Measurements from ENCODE around the gene UBASH3B. TPM values are rescaled to one million over a fixed set of nuclear protein-coding genes. Genes with fewer than 3 reads are reported as not detected.

UBASH3B gene
- total RNA-seq, 1 donor, result 21.4 TPM

- Histone ChIP-seq H4K20me1 (ENCODE audit: insufficient read depth, low read length) (no peaks in the 10 kb centered on the region), H3K36me3 (ENCODE audit: insufficient read depth, low read length) (peaks cover 50% of the 10 kb centered on the region), H3K4me3 (ENCODE audit: insufficient read depth, low read length) (no peak overlapping the region), H3K4me1 (ENCODE audit: insufficient read depth, low read length) (peaks cover 37% of the 10 kb centered on the region), H3K4me2 (ENCODE audit: insufficient read depth, low read length) (peak overlapping the region; percentile 27), H3K9me3 (ENCODE audit: low read depth, low read length) (no peaks in the 10 kb centered on the region), H3K27ac (ENCODE audit: low read depth, low read length) (peak overlapping the region; percentile 92), H3K79me2 (ENCODE audit: insufficient read depth, low read length) (no peaks in the 10 kb centered on the region), H2AFZ (ENCODE audit: low read length) (peak overlapping the region; percentile 27), H3K27me3 (ENCODE audit: insufficient read depth, low read length) (no peaks in the 10 kb centered on the region)
- TF ChIP-seq CTCF (IDR thresholded peaks at IDR 0.05; ENCODE audit: extremely low read depth, low read depth, low read length), result no peak
- peak; percentile 75 for DNase-seq (ENCODE audit: insufficient read length, low spot score, missing footprints)
These were observed 148.6 kb downstream of the UBASH3B start for GRCh38 chr11:122804161-122804560.

GRCh38 chr11:122804796-122805195 is 149.3 kb downstream of the UBASH3B start:
- Histone ChIP-seq H3K4me3 (ENCODE audit: insufficient read depth, low read length) (no peak overlapping the region), H3K79me2 (ENCODE audit: insufficient read depth, low read length) (no peaks in the 10 kb centered on the region), H4K20me1 (ENCODE audit: insufficient read depth, low read length) (no peaks in the 10 kb centered on the region), H3K9me3 (ENCODE audit: low read depth, low read length) (no peaks in the 10 kb centered on the region), H3K27ac (ENCODE audit: low read depth, low read length) (peak overlapping the region; percentile 92), H3K27me3 (ENCODE audit: insufficient read depth, low read length) (no peaks in the 10 kb centered on the region), H2AFZ (ENCODE audit: low read length) (no peak overlapping the region), H3K4me2 (ENCODE audit: insufficient read depth, low read length) (peak overlapping the region; percentile 27), H3K4me1 (ENCODE audit: insufficient read depth, low read length) (peaks cover 38% of the 10 kb centered on the region), H3K36me3 (ENCODE audit: insufficient read depth, low read length) (peaks cover 51% of the 10 kb centered on the region)
- DNase-seq (ENCODE audit: insufficient read length, low spot score, missing footprints), result no peak
- no peak for TF ChIP-seq CTCF (IDR thresholded peaks at IDR 0.05; ENCODE audit: extremely low read depth, low read depth, low read length)

- H3K4me3 ChIP-seq (ENCODE audit: insufficient read depth, low read length), result peak overlapping the region; percentile 20
- no peaks in the 10 kb centered on the region for H3K9me3 ChIP-seq (ENCODE audit: low read depth, low read length)
- no peak for DNase-seq (ENCODE audit: insufficient read length, low spot score, missing footprints)
- no peaks in the 10 kb centered on the region for H3K79me2 ChIP-seq (ENCODE audit: insufficient read depth, low read length)
- peaks cover 36% of the 10 kb centered on the region for H3K4me1 ChIP-seq (ENCODE audit: insufficient read depth, low read length)
- no peak for TF ChIP-seq CTCF (IDR thresholded peaks at IDR 0.05; ENCODE audit: extremely low read depth, low read depth, low read length)
- peaks cover 55% of the 10 kb centered on the region for H3K36me3 ChIP-seq (ENCODE audit: insufficient read depth, low read length)
- no peaks in the 10 kb centered on the region for H3K27me3 ChIP-seq (ENCODE audit: insufficient read depth, low read length)
- H3K4me2 ChIP-seq (ENCODE audit: insufficient read depth, low read length), result peak overlapping the region; percentile 60
- H2AFZ ChIP-seq (ENCODE audit: low read length), result peak overlapping the region; percentile 68
- peak overlapping the region; percentile 67 for H3K27ac ChIP-seq (ENCODE audit: low read depth, low read length)
- no peaks in the 10 kb centered on the region for H4K20me1 ChIP-seq (ENCODE audit: insufficient read depth, low read length)
These were observed 152.4 kb downstream of the UBASH3B start for GRCh38 chr11:122807731-122808477.

- no peaks in the 10 kb centered on the region for H3K27me3 ChIP-seq (ENCODE audit: insufficient read depth, low read length)
- H3K4me3 ChIP-seq (ENCODE audit: insufficient read depth, low read length), result peak overlapping the region; percentile 20
- H3K27ac ChIP-seq (ENCODE audit: low read depth, low read length), result peak overlapping the region; percentile 67
- no peaks in the 10 kb centered on the region for H3K79me2 ChIP-seq (ENCODE audit: insufficient read depth, low read length)
- peaks cover 31% of the 10 kb centered on the region for H3K4me1 ChIP-seq (ENCODE audit: insufficient read depth, low read length)
- peak; percentile 19 for DNase-seq (ENCODE audit: insufficient read length, low spot score, missing footprints)
- no peaks in the 10 kb centered on the region for H4K20me1 ChIP-seq (ENCODE audit: insufficient read depth, low read length)
- peak overlapping the region; percentile 60 for H3K4me2 ChIP-seq (ENCODE audit: insufficient read depth, low read length)
- no peak for TF ChIP-seq CTCF (IDR thresholded peaks at IDR 0.05; ENCODE audit: extremely low read depth, low read depth, low read length)
- H3K9me3 ChIP-seq (ENCODE audit: low read depth, low read length), result no peaks in the 10 kb centered on the region
- H2AFZ ChIP-seq (ENCODE audit: low read length), result peak overlapping the region; percentile 68
- H3K36me3 ChIP-seq (ENCODE audit: insufficient read depth, low read length), result peaks cover 55% of the 10 kb centered on the region
These were observed 153.0 kb downstream of the UBASH3B start for GRCh38 chr11:122808478-122808869.

All from osteoblast (primary cell).